Measurements from ENCODE around the gene IGF2.

- TF ChIP-seq CTCF (IDR thresholded peaks at IDR 0.05) (no peak), REST (IDR thresholded peaks at IDR 0.05; ENCODE audit: insufficient read depth in 1 of 2, low read depth in 2 of 2, low read length in 1 of 2) (no peak), POLR2AphosphoS5 (IDR thresholded peaks at IDR 0.05; ENCODE audit: low read depth, low read length) (no peak)
Measured at GRCh38 chr11:2136952-2137201, 2.3 kb downstream of the IGF2 start.

Measured in Panc1 (cell line).